Measurements from ENCODE around the gene RFX3.
A peak's percentile ranks its signal among the peaks of the same experiment; 100 is the strongest.

The RFX3 gene

DNA sequence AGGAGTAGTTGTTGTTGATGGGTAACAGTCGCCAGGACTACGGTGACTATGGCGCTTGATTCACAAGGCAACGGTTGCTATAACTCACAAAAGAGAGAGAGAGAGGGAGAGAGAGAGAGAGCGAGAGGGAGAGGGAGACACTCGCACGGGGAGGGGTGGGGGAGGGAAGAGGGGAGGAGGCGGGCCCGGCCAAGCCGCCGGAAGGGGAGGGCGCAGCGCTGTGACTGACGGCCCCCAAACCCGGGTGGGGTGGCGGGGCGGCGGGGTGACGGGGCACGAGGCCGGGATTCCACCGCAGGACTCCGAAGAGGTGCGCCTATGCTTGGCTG lies at the start of gene RFX3:
Gene RFX3 (minus strand): TSS at position 166 of the 329 bp plus-strand sequence. CDS start 130,413 bp downstream, outside the sequence.
- DNase-seq (peak in 1 of 2 donors; percentile 95), ATAC-seq (peak; percentile 79)
- H3K27ac Mint-ChIP-seq = peak within 1 kb of the TSS; percentile 99 to 100
- H3K4me3 Mint-ChIP-seq = peak within 1 kb of the TSS; percentile 92 to 98
- H3K27me3 Mint-ChIP-seq = no peaks in the 10 kb centered on the region
- no peaks in the 10 kb centered on the region for H3K9me3 Mint-ChIP-seq
- peaks cover 29% of the 10 kb centered on the region for H3K4me1 Mint-ChIP-seq

GRCh38 chr9:3571500-3571899 lies 45.7 kb upstream of the RFX3 start:
- no peak overlapping the region for H3K27ac Mint-ChIP-seq
- H3K4me3 Mint-ChIP-seq = no peak overlapping the region
- ATAC-seq (no peak), DNase-seq (no peak)
- H3K27me3 Mint-ChIP-seq = no peaks in the 10 kb centered on the region
- no peaks in the 10 kb centered on the region for H3K9me3 Mint-ChIP-seq
- H3K4me1 Mint-ChIP-seq = peaks cover 6% of the 10 kb centered on the region

GRCh38 chr9:3569529-3569928 lies 43.7 kb upstream of the RFX3 start:
- ATAC-seq (peak; percentile 43), DNase-seq (no peak)
- Mint-ChIP-seq H3K4me1 (peaks cover 6% of the 10 kb centered on the region), H3K27ac (no peak overlapping the region), H3K9me3 (no peaks in the 10 kb centered on the region), H3K4me3 (no peak overlapping the region), H3K27me3 (no peaks in the 10 kb centered on the region)

- Mint-ChIP-seq H3K27ac (no peak overlapping the region), H3K27me3 (no peaks in the 10 kb centered on the region), H3K4me3 (no peak overlapping the region), H3K9me3 (no peaks in the 10 kb centered on the region), H3K4me1 (peaks cover 6% of the 10 kb centered on the region)
- ATAC-seq = no peak
- no peak for DNase-seq
Observed at GRCh38 chr9:3567988-3568387, 42.2 kb upstream of the RFX3 start.

GRCh38 chr9:3553076-3553765 lies 27.4 kb upstream of the RFX3 start:
- no peak for ATAC-seq
- Mint-ChIP-seq H3K9me3 (no peaks in the 10 kb centered on the region), H3K4me3 (no peak overlapping the region), H3K4me1 (no peaks in the 10 kb centered on the region), H3K27me3 (no peaks in the 10 kb centered on the region), H3K27ac (no peak overlapping the region)
- DNase-seq = no peak

DNA sequence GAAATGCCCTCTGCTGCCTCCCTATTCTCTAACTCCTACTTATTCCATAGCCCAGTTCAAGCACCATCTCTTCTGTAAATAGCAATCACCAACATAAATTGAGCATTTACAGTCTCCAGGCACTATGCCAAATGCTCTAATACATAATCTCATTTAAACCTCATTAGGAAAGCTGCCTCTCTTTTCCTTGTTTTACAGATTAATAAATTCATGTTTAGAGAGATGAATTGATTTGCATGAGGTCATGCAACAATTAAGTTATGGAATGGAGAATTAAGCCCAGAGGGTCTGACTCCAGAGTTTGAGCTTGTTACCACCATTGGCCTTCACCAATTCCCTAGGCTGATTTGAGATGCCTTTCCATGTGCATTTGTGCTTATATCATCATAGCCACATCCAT lies 23.4 kb upstream of the RFX3 start:
- H3K4me1 Mint-ChIP-seq = peaks cover 3% of the 10 kb centered on the region
- H3K27ac Mint-ChIP-seq = no peak overlapping the region
- H3K4me3 Mint-ChIP-seq = no peak overlapping the region
- H3K9me3 Mint-ChIP-seq = no peaks in the 10 kb centered on the region
- DNase-seq = no peak
- no peak for ATAC-seq
- H3K27me3 Mint-ChIP-seq = no peaks in the 10 kb centered on the region

- peaks cover 9% of the 10 kb centered on the region for H3K4me1 Mint-ChIP-seq
- ATAC-seq (no peak), DNase-seq (no peak)
- H3K4me3 Mint-ChIP-seq = no peak overlapping the region
- H3K27ac Mint-ChIP-seq = no peak overlapping the region
- H3K9me3 Mint-ChIP-seq = no peaks in the 10 kb centered on the region
- H3K27me3 Mint-ChIP-seq = no peaks in the 10 kb centered on the region
Observed at GRCh38 chr9:3548648-3549047, 22.8 kb upstream of the RFX3 start.

DNA sequence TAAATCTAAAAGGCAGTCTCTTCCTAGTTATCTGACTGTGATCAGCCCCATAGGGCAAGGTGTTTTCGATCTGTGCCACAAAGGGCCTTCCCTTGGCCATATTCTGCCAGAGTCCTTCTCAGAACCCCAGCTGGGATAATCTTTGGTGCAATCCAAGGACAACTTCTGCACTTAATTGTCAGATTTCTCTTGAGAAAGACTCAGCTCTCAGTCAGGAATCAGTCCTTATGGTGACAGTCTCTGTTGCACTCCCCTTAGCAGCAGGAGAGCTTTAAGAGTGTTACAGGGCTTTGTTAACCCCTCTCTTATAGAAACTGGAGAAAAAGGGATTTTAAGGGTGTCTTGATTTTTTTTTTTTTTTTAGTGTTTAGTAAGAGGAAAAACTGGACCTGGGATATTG lies 15.4 kb upstream of the RFX3 start:
- peaks cover 24% of the 10 kb centered on the region for H3K4me1 Mint-ChIP-seq
- ATAC-seq = no peak

DNA sequence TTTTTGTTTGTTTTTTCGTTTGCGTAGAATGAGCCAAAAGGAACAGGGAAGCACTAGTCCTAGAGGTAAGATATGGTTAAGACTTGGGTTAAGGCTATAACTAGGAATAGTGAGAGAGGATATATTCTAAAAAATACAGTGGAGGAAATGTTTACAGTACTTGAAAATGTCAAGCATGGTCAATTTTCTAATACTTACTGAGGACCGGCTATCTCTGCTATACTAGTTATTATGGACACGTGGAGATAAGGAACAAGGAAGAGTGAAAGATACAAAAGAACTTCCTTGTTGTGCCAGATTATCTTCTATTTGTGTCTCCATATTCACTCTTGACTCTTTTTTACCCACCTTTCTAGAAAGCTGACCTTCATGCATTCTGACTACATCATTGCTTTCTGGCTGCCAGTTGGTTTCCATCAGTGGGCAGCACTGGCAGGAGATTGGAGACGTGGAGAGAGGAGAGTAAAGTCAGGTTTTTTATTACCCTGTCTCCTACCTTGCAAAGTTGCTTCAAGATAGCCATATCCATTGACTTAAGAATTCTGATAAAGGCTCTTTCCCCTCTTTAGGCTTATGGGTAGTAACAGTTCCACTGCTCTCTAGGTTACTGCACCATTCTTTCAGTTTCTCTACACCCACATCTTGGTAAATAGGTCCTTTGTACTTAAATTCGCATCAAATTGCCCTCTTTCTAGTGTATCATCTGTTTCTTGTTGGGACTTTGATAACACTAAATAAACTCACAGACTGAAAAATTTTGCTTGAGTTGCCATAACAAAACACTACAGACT lies 9.0 kb upstream of the RFX3 start:
- peaks cover 0 to 5% of the 10 kb centered on the region in 2 donors for H3K9me3 Mint-ChIP-seq
- H3K27ac Mint-ChIP-seq = peak overlapping the region in 1 of 2 donors; percentile 16
- DNase-seq = no peak
- H3K4me3 Mint-ChIP-seq = no peak overlapping the region
- ATAC-seq = peak; percentile 73
- peaks cover 30% of the 10 kb centered on the region for H3K4me1 Mint-ChIP-seq
- H3K27me3 Mint-ChIP-seq = no peaks in the 10 kb centered on the region

More for the DNA sequence above, 15.4 kb upstream of the RFX3 start:
- no peaks in the 10 kb centered on the region for H3K27me3 Mint-ChIP-seq
- peak overlapping the region in 1 of 2 donors; percentile 66 for H3K27ac Mint-ChIP-seq
- H3K4me3 Mint-ChIP-seq = no peak overlapping the region
- peaks cover 0 to 6% of the 10 kb centered on the region in 2 donors for H3K9me3 Mint-ChIP-seq
- DNase-seq = no peak

DNA sequence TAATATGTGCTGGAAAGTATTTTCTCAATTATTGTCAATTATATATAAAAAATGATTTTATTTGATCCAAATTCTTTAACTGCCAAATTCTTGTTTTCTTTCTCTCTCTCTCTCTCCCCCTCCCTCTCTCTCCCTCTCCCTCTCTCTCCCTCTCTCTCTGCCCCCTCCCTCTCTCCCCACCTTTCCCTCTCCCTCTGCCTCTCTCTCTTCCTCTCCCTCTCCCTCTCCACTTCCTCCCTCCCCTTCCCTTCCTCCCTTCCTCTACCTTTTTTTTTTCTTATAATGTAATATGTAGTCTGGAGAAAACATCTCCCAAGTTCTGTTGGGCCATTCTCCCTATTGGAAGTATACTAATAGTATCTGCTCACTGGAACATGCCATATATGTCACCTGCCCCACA lies 6.4 kb upstream of the RFX3 start:
- ATAC-seq = no peak
- Mint-ChIP-seq H3K4me3 (no peak overlapping the region), H3K27me3 (no peaks in the 10 kb centered on the region), H3K27ac (no peak overlapping the region), H3K9me3 (no peaks in the 10 kb centered on the region), H3K4me1 (peaks cover 35% of the 10 kb centered on the region)
- no peak for DNase-seq

DNA sequence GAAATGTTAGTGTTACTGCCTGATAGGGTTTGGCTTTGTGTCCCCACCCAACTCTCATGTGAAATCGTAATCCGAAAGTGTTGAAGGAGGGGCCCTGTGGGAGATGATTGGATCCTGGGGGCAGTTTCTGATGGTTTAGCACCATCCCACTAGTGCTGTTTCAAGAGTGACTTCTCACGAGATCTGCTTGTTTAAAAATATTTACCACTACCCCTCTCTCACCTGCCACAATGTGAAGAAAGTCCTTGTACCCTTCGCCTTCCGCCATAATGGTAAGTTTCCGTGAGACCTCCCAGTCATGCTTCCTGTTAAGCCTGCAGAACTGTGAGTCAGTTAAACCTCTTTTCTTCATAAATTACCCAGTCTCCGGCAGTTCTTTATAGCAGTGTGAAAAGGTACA lies 2.6 kb upstream of the RFX3 start:
- peak overlapping the region; percentile 96 to 99 for H3K27ac Mint-ChIP-seq
- peak; percentile 35 for ATAC-seq
- DNase-seq = peak; percentile 64 to 78
- H3K27me3 Mint-ChIP-seq = no peaks in the 10 kb centered on the region
- peaks cover 16% of the 10 kb centered on the region for H3K4me1 Mint-ChIP-seq
- no peaks in the 10 kb centered on the region for H3K9me3 Mint-ChIP-seq
- H3K4me3 Mint-ChIP-seq = peak overlapping the region; percentile 92 to 98

DNA sequence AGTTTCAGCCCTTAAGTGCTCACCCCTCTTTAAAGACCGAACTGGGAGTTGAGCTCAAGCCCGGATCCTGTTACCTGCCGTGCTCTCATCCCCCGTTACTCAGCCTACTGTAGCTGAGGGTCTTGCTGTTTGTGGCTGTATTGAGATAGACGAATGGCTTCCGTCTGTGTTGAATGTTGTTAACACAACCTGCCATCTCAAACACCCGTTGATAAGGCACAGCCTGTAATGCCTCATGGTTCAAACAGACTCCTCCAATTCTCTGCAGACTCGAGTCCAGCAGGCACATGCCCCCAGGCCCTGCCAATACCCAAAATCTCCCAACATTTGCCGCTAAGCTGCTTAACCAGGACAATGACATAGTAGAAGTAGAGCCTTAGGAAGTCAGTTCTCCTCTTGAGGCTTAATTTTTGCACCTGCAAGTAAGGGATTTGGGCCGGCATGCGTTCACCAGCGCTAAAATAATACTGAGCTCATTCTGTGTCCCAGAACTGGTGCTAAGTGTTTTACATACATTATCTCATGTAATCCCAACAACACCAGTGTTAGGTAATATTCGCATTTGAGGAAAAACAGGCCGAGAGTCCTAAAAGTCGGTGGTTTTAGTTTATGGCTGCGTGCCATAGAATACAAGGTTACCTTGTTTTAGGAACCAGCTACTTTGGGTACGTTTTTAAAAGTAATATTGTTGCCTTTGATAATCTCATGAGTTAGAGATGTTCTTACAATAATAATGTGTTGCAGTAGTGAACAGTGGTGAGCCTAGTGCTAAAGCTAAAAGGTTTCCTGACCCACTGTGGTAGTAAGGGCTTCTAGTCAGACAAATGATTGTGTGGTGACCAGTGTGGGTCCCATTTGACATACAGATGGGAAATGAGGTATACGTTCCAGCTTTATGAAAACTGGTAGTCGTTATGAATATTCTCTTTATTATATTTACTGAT lies 1.5 kb upstream of the RFX3 start:
- no peaks in the 10 kb centered on the region for H3K9me3 Mint-ChIP-seq
- H3K27ac Mint-ChIP-seq = peak overlapping the region; percentile 99 to 100
- ATAC-seq = peak; percentile 6
- no peaks in the 10 kb centered on the region for H3K27me3 Mint-ChIP-seq
- peak overlapping the region; percentile 92 to 98 for H3K4me3 Mint-ChIP-seq
- DNase-seq = peak; percentile 15 to 19
- H3K4me1 Mint-ChIP-seq = peaks cover 26% of the 10 kb centered on the region

DNA sequence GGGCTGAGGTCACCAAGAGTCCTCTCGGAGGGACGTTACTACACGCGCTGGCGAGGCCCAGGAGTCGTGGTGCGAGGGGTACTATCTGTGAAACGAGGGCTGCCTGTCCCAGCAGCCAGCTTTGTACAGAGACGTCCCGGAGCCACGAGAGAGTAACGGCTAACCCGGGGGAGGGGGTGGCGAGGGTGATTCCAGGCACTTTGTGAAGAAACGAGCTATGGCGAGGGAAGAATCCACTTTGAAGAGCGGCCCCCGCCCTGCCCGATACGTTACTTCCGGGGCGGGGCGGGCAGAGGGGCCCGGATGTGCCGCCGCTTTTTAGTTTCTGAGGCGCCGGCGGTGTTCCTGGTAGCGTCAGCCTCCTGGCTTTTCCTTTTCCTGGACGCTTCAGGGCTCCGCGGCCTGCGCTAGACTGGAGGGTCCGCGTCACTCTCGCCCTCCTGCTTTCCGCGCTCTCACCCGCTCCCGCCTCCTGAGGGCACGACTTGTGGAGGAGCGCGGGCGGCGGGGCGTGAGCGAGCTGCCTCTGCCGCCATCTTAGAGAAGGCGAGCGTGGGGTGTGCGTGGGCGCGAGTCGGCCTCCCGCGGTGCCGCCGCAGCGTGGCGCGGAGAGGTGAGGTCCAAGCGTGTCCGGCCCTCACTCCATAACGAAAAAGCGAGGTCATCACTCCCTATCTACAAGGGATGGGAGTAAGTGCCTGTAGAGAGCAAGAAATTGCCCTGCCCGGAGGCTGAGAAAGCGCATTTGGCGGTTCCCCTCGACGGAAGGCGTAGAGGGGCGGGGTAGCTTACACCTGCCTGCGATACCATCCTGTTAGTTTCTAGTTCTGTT lies 580 bp upstream of the RFX3 start:
- H3K9me3 Mint-ChIP-seq = no peaks in the 10 kb centered on the region
- H3K27me3 Mint-ChIP-seq = no peaks in the 10 kb centered on the region
- peak; percentile 91 to 92 for DNase-seq
- H3K27ac Mint-ChIP-seq = peak overlapping the region; percentile 99 to 100
- peak overlapping the region; percentile 92 to 98 for H3K4me3 Mint-ChIP-seq
- H3K4me1 Mint-ChIP-seq = peaks cover 29% of the 10 kb centered on the region
- ATAC-seq = peak; percentile 74

DNA sequence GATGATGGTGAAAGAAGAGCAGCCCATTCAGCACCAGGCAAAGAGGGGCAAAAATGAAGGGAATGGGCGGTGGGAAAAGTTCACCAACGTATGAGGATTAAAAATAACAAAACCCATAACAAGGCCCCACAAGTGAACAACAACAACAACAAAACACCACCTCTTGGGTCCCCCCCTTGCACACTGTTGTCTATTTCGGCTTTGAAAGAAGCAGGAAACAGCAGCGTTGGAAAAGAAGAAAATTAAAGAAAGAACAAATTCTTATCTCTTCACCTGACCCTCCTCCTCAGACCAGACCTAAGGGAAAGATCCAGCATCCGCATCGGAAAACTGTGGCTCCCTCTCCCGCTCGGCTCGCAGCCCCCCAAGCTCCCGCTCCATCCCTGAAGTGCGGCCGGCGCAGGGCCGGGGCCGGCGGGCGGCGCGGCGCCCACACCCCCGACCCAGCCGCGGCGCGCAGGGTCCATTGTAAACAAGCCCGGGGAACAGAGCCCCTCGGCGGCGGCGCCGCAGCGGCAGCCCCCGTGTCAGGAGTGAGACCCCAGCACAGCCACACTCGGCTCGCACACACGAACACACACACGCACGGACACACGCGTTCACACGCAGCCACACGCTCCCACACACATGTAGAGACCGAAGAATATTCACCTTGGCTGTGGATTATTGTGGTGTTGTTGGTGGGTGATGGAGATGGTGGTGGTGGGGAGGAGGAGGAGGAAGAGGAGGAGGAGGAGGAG lies 535 bp downstream of the RFX3 start:
- peak overlapping the region; percentile 92 to 98 for H3K4me3 Mint-ChIP-seq
- H3K27me3 Mint-ChIP-seq = no peaks in the 10 kb centered on the region
- ATAC-seq (no peak), DNase-seq (peak in 1 of 2 donors; percentile 16)
- no peaks in the 10 kb centered on the region for H3K9me3 Mint-ChIP-seq
- peak overlapping the region; percentile 99 to 100 for H3K27ac Mint-ChIP-seq
- H3K4me1 Mint-ChIP-seq = peaks cover 28% of the 10 kb centered on the region

Data from stimulated activated naive CD8-positive, alpha-beta T cell treated with anti-CD3 and anti-CD28 coated beads, Interleukin-15, amount 100 ng/mL, for 72 hours (primary cell).